Measurements from ENCODE around the gene SH3PXD2A. TPM values are rescaled to one million over a fixed set of nuclear protein-coding genes. Genes with fewer than 3 reads are reported as not detected.
"Not testable (repeated sequence)": the region's sequence is repeated elsewhere in the genome, so short reads cannot be mapped to it uniquely, and the experiment has no call there.

SH3PXD2A gene
- polyA plus RNA-seq, 4 donors = 2.2 to 28.3 (median 8.7) TPM

- Histone ChIP-seq H3K36me3 (ENCODE audit: control insufficient read depth in 3 of 3, insufficient read depth in 2 of 3, low read depth in 1 of 3, low read length in 3 of 3) (peaks cover 0 to 71% (median 0%) of the 10 kb centered on the region in 3 donors), H3K4me3 (ENCODE audit: low read depth in 1 of 3, low read length in 3 of 3) (no peak overlapping the region), H3K9me3 (ENCODE audit: control insufficient read depth in 2 of 2, insufficient read depth in 1 of 2, low read depth in 1 of 2, low read length in 1 of 2) (no peaks in the 10 kb centered on the region), H3K4me1 (ENCODE audit: control insufficient read depth in 3 of 3, insufficient read depth in 2 of 3, low read depth in 1 of 3, low read length in 2 of 3) (peaks cover 0 to 26% (median 0%) of the 10 kb centered on the region in 3 donors), H3K27ac (ENCODE audit: low read depth in 1 of 3, low read length in 2 of 3) (peak overlapping the region in 1 of 3 donors; percentile 45), H3K27me3 (ENCODE audit: control insufficient read depth in 3 of 3, insufficient read depth in 3 of 3, low read length in 3 of 3) (no peaks in the 10 kb centered on the region)
- 66 to 81% (median 76%) methylated on average over 11 of the region's 11 CpGs for WGBS, 3 donors
- no peak for FAIRE-seq
- DNase-seq = no peak
Observed at GRCh38 chr10:103640436-103641181, 214.8 kb downstream of the SH3PXD2A start.

GRCh38 chr10:103638948-103639347 is 216.4 kb downstream of the SH3PXD2A start:
- no peak for DNase-seq
- H3K4me1 ChIP-seq (ENCODE audit: control insufficient read depth in 3 of 3, insufficient read depth in 2 of 3, low read depth in 1 of 3, low read length in 2 of 3) = peaks cover 0 to 15% (median 0%) of the 10 kb centered on the region in 3 donors
- FAIRE-seq = no peak
- peaks cover 0 to 75% (median 0%) of the 10 kb centered on the region in 3 donors for H3K36me3 ChIP-seq (ENCODE audit: control insufficient read depth in 3 of 3, insufficient read depth in 2 of 3, low read depth in 1 of 3, low read length in 3 of 3)
- H3K27me3 ChIP-seq (ENCODE audit: control insufficient read depth in 3 of 3, insufficient read depth in 3 of 3, low read length in 3 of 3) = no peaks in the 10 kb centered on the region
- WGBS, 3 donors = 88 to 91% (median 89%) methylated on average over 8 of the region's 8 CpGs
- no peak overlapping the region for H3K4me3 ChIP-seq (ENCODE audit: low read depth in 1 of 3, low read length in 3 of 3)
- H3K9me3 ChIP-seq (ENCODE audit: control insufficient read depth in 2 of 2, insufficient read depth in 1 of 2, low read depth in 1 of 2, low read length in 1 of 2) = no peaks in the 10 kb centered on the region
- H3K27ac ChIP-seq (ENCODE audit: low read depth in 1 of 3, low read length in 2 of 3) = no peak overlapping the region

GRCh38 chr10:103637927-103638557 is 217.3 kb downstream of the SH3PXD2A start:
- FAIRE-seq (no peak), DNase-seq (no peak)
- WGBS, 3 donors = 71 to 82% (median 76%) methylated on average over 19 of the region's 19 CpGs
- Histone ChIP-seq H3K4me1 (ENCODE audit: control insufficient read depth in 3 of 3, insufficient read depth in 2 of 3, low read depth in 1 of 3, low read length in 2 of 3) (peaks cover 0 to 15% (median 0%) of the 10 kb centered on the region in 3 donors), H3K9me3 (ENCODE audit: control insufficient read depth in 2 of 2, insufficient read depth in 1 of 2, low read depth in 1 of 2, low read length in 1 of 2) (no peaks in the 10 kb centered on the region), H3K36me3 (ENCODE audit: control insufficient read depth in 3 of 3, insufficient read depth in 2 of 3, low read depth in 1 of 3, low read length in 3 of 3) (peaks cover 0 to 72% (median 0%) of the 10 kb centered on the region in 3 donors), H3K27ac (ENCODE audit: low read depth in 1 of 3, low read length in 2 of 3) (peak overlapping the region in 2 of 3 donors; percentile 42 to 48), H3K27me3 (ENCODE audit: control insufficient read depth in 3 of 3, insufficient read depth in 3 of 3, low read length in 3 of 3) (no peaks in the 10 kb centered on the region), H3K4me3 (ENCODE audit: low read depth in 1 of 3, low read length in 3 of 3) (no peak overlapping the region)

- FAIRE-seq (no peak), DNase-seq (no peak)
- Histone ChIP-seq H3K27ac (ENCODE audit: low read depth in 1 of 3, low read length in 2 of 3) (peak overlapping the region in 2 of 3 donors; percentile 7 to 48), H3K4me3 (ENCODE audit: low read depth in 1 of 3, low read length in 3 of 3) (no peak overlapping the region), H3K27me3 (ENCODE audit: control insufficient read depth in 3 of 3, insufficient read depth in 3 of 3, low read length in 3 of 3) (no peaks in the 10 kb centered on the region), H3K4me1 (ENCODE audit: control insufficient read depth in 3 of 3, insufficient read depth in 2 of 3, low read depth in 1 of 3, low read length in 2 of 3) (peaks cover 0 to 11% (median 0%) of the 10 kb centered on the region in 3 donors), H3K9me3 (ENCODE audit: control insufficient read depth in 2 of 2, insufficient read depth in 1 of 2, low read depth in 1 of 2, low read length in 1 of 2) (no peaks in the 10 kb centered on the region), H3K36me3 (ENCODE audit: control insufficient read depth in 3 of 3, insufficient read depth in 2 of 3, low read depth in 1 of 3, low read length in 3 of 3) (peaks cover 0 to 76% (median 0%) of the 10 kb centered on the region in 3 donors)
- 79 to 95% (median 92%) methylated on average over 10 of the region's 10 CpGs for WGBS, 3 donors
Observed at GRCh38 chr10:103637011-103637410, 218.4 kb downstream of the SH3PXD2A start.

GRCh38 chr10:103636492-103636891 is 218.9 kb downstream of the SH3PXD2A start:
- DNase-seq (no peak), FAIRE-seq (no peak)
- H3K27ac ChIP-seq (ENCODE audit: low read depth in 1 of 3, low read length in 2 of 3) = no peak overlapping the region
- H3K9me3 ChIP-seq (ENCODE audit: control insufficient read depth in 2 of 2, insufficient read depth in 1 of 2, low read depth in 1 of 2, low read length in 1 of 2) = no peaks in the 10 kb centered on the region
- peaks cover 0 to 79% (median 0%) of the 10 kb centered on the region in 3 donors for H3K36me3 ChIP-seq (ENCODE audit: control insufficient read depth in 3 of 3, insufficient read depth in 2 of 3, low read depth in 1 of 3, low read length in 3 of 3)
- H3K4me3 ChIP-seq (ENCODE audit: low read depth in 1 of 3, low read length in 3 of 3) = no peak overlapping the region
- no peaks in the 10 kb centered on the region for H3K27me3 ChIP-seq (ENCODE audit: control insufficient read depth in 3 of 3, insufficient read depth in 3 of 3, low read length in 3 of 3)
- peaks cover 0 to 7% (median 0%) of the 10 kb centered on the region in 3 donors for H3K4me1 ChIP-seq (ENCODE audit: control insufficient read depth in 3 of 3, insufficient read depth in 2 of 3, low read depth in 1 of 3, low read length in 2 of 3)
- 83 to 91% (median 87%) methylated on average over 5 of the region's 5 CpGs for WGBS, 3 donors

GRCh38 chr10:103635580-103635979 is 219.8 kb downstream of the SH3PXD2A start:
- FAIRE-seq = no peak
- H3K36me3 ChIP-seq (ENCODE audit: control insufficient read depth in 3 of 3, insufficient read depth in 2 of 3, low read depth in 1 of 3, low read length in 3 of 3) = peaks cover 0 to 72% (median 0%) of the 10 kb centered on the region in 3 donors
- H3K27me3 ChIP-seq (ENCODE audit: control insufficient read depth in 3 of 3, insufficient read depth in 3 of 3, low read length in 3 of 3) = no peaks in the 10 kb centered on the region
- no peak for DNase-seq
- H3K9me3 ChIP-seq (ENCODE audit: control insufficient read depth in 2 of 2, insufficient read depth in 1 of 2, low read depth in 1 of 2, low read length in 1 of 2) = no peaks in the 10 kb centered on the region
- H3K27ac ChIP-seq (ENCODE audit: low read depth in 1 of 3, low read length in 2 of 3) = no peak overlapping the region
- H3K4me3 ChIP-seq (ENCODE audit: low read depth in 1 of 3, low read length in 3 of 3) = no peak overlapping the region
- peaks cover 0 to 7% (median 0%) of the 10 kb centered on the region in 3 donors for H3K4me1 ChIP-seq (ENCODE audit: control insufficient read depth in 3 of 3, insufficient read depth in 2 of 3, low read depth in 1 of 3, low read length in 2 of 3)
- WGBS, 3 donors = 70 to 73% (median 71%) methylated on average over 5 of the region's 5 CpGs

GRCh38 chr10:103633846-103634245 is 221.5 kb downstream of the SH3PXD2A start:
- 90 to 94% (median 92%) methylated on average over 7 of the region's 7 CpGs for WGBS, 3 donors
- Histone ChIP-seq H3K9me3 (ENCODE audit: control insufficient read depth in 2 of 2, insufficient read depth in 1 of 2, low read depth in 1 of 2, low read length in 1 of 2) (no peaks in the 10 kb centered on the region), H3K36me3 (ENCODE audit: control insufficient read depth in 3 of 3, insufficient read depth in 2 of 3, low read depth in 1 of 3, low read length in 3 of 3) (peaks cover 0 to 77% (median 0%) of the 10 kb centered on the region in 3 donors), H3K4me3 (ENCODE audit: low read depth in 1 of 3, low read length in 3 of 3) (no peak overlapping the region), H3K4me1 (ENCODE audit: control insufficient read depth in 3 of 3, insufficient read depth in 2 of 3, low read depth in 1 of 3, low read length in 2 of 3) (peaks cover 0 to 7% (median 0%) of the 10 kb centered on the region in 3 donors), H3K27me3 (ENCODE audit: control insufficient read depth in 3 of 3, insufficient read depth in 3 of 3, low read length in 3 of 3) (no peaks in the 10 kb centered on the region), H3K27ac (ENCODE audit: low read depth in 1 of 3, low read length in 2 of 3) (no peak overlapping the region)
- FAIRE-seq = no peak
- DNase-seq = no peak

- not testable (repeated sequence) for H3K27ac ChIP-seq (ENCODE audit: low read depth in 1 of 3, low read length in 2 of 3); H3K27me3 ChIP-seq (ENCODE audit: control insufficient read depth in 3 of 3, insufficient read depth in 3 of 3, low read length in 3 of 3); DNase-seq; H3K4me3 ChIP-seq (ENCODE audit: low read depth in 1 of 3, low read length in 3 of 3); H3K9me3 ChIP-seq (ENCODE audit: control insufficient read depth in 2 of 2, insufficient read depth in 1 of 2, low read depth in 1 of 2, low read length in 1 of 2); FAIRE-seq; H3K4me1 ChIP-seq (ENCODE audit: control insufficient read depth in 3 of 3, insufficient read depth in 2 of 3, low read depth in 1 of 3, low read length in 2 of 3)
- peaks cover 0 to 77% (median 0%) of the 10 kb centered on the region in 3 donors for H3K36me3 ChIP-seq (ENCODE audit: control insufficient read depth in 3 of 3, insufficient read depth in 2 of 3, low read depth in 1 of 3, low read length in 3 of 3)
- WGBS, 3 donors = 84 to 95% (median 91%) methylated on average over 6 of the region's 6 CpGs
Observed at GRCh38 chr10:103632871-103633270, 222.5 kb downstream of the SH3PXD2A start.
